SK-N-MC (cell line): Measurements from ENCODE around the gene ETV3.

Experiments
- EZH2 ChIP-seq: fragments of 200-600 bp; sonication (generic); IDR thresholded peaks from one replicate; pipeline ENCODE4 v1.6.1; 2017; ENCODE audit warnings: antibody characterized with exemption
- FOXP2 ChIP-seq: optimal IDR thresholded peaks from 2 replicates; pipeline ENCODE3; 2011; ENCODE audit warnings: mild to moderate bottlenecking, moderate library complexity; ENCODE audit not compliant: insufficient read depth; ENCODE audit errors: extremely low read length, control extremely low read depth
- POLR2AphosphoS5 ChIP-seq: IDR thresholded peaks from 2 replicates; pipeline ENCODE4 v1.6.1; 2012; ENCODE audit warnings: mild to moderate bottlenecking, low read depth, low read length, borderline replicate concordance

GRCh38 chr1:157097692-157098091 is 40.5 kb downstream of the ETV3 start:
- no peak for TF ChIP-seq EZH2
- TF ChIP-seq POLR2AphosphoS5: no peak
- TF ChIP-seq FOXP2: no peak
